ENCODE measurements around the gene PTPRT.
A peak's percentile ranks its signal among the peaks of the same experiment; 100 is the strongest.

PTPRT gene

GRCh38 chr20:42484790-42485375 lies 704.8 kb downstream of the PTPRT start:
- Histone ChIP-seq H3K36me3 (ENCODE audit: control insufficient read depth, insufficient read depth, low read length, severe bottlenecking) (no peaks in the 10 kb centered on the region), H3K27me3 (replicated peaks; ENCODE audit: control insufficient read depth, insufficient read depth, low read length) (peaks cover 2% of the 10 kb centered on the region), H3K9me3 (ENCODE audit: control insufficient read depth, low read length) (no peaks in the 10 kb centered on the region), H3K4me3 (ENCODE audit: low read length) (peak overlapping the region; percentile 2), H3K4me1 (ENCODE audit: control insufficient read depth, insufficient read depth, low read length) (peaks cover 16% of the 10 kb centered on the region), H3K9ac (ENCODE audit: low read length) (no peak overlapping the region)
- DNase-seq (ENCODE audit: low read depth) = no peak

DNA sequence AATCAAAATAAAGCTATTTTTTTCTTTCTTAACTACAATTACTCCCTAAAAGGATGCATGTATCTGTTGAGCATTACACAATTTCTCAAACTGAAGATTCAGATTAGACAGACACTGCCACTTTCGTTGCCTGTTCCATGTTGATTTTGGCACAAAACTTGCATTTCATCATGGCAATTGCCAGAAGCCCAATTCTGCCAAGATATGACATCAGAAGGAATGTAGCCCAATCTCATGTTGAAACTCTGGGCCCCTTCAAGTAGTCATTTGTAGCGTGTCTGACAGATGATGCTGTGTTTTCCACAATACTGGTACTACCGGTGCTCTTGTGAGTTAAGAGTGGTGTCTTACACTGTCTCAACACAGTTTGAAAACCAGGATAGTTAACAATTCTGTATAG lies 705.4 kb downstream of the PTPRT start:
- DNase-seq (ENCODE audit: low read depth) = no peak

GRCh38 chr20:42483730-42484303 lies 705.9 kb downstream of the PTPRT start:
- peaks cover 16% of the 10 kb centered on the region for H3K4me1 ChIP-seq (ENCODE audit: control insufficient read depth, insufficient read depth, low read length)
- H3K9me3 ChIP-seq (ENCODE audit: control insufficient read depth, low read length) = no peaks in the 10 kb centered on the region
- H3K9ac ChIP-seq (ENCODE audit: low read length) = no peak overlapping the region
- no peaks in the 10 kb centered on the region for H3K36me3 ChIP-seq (ENCODE audit: control insufficient read depth, insufficient read depth, low read length, severe bottlenecking)
- peaks cover 2% of the 10 kb centered on the region for H3K27me3 ChIP-seq (replicated peaks; ENCODE audit: control insufficient read depth, insufficient read depth, low read length)
- no peak for DNase-seq (ENCODE audit: low read depth)
- no peak overlapping the region for H3K4me3 ChIP-seq (ENCODE audit: low read length)

More for the DNA sequence above, 705.4 kb downstream of the PTPRT start:
- Histone ChIP-seq H3K4me3 (ENCODE audit: low read length) (no peak overlapping the region), H3K9ac (ENCODE audit: low read length) (no peak overlapping the region), H3K27me3 (replicated peaks; ENCODE audit: control insufficient read depth, insufficient read depth, low read length) (peaks cover 2% of the 10 kb centered on the region), H3K9me3 (ENCODE audit: control insufficient read depth, low read length) (no peaks in the 10 kb centered on the region), H3K4me1 (ENCODE audit: control insufficient read depth, insufficient read depth, low read length) (peaks cover 16% of the 10 kb centered on the region), H3K36me3 (ENCODE audit: control insufficient read depth, insufficient read depth, low read length, severe bottlenecking) (no peaks in the 10 kb centered on the region)

GRCh38 chr20:42482808-42483207 lies 706.9 kb downstream of the PTPRT start:
- Histone ChIP-seq H3K36me3 (ENCODE audit: control insufficient read depth, insufficient read depth, low read length, severe bottlenecking) (no peaks in the 10 kb centered on the region), H3K9ac (ENCODE audit: low read length) (no peak overlapping the region), H3K4me1 (ENCODE audit: control insufficient read depth, insufficient read depth, low read length) (peaks cover 16% of the 10 kb centered on the region), H3K27me3 (replicated peaks; ENCODE audit: control insufficient read depth, insufficient read depth, low read length) (peaks cover 2% of the 10 kb centered on the region), H3K4me3 (ENCODE audit: low read length) (no peak overlapping the region), H3K9me3 (ENCODE audit: control insufficient read depth, low read length) (no peaks in the 10 kb centered on the region)
- DNase-seq (ENCODE audit: low read depth) = no peak

GRCh38 chr20:42475773-42476172 lies 713.9 kb downstream of the PTPRT start:
- Histone ChIP-seq H3K27me3 (replicated peaks; ENCODE audit: control insufficient read depth, insufficient read depth, low read length) (peaks cover 6% of the 10 kb centered on the region), H3K4me3 (ENCODE audit: low read length) (no peak overlapping the region), H3K9ac (ENCODE audit: low read length) (no peak overlapping the region), H3K9me3 (ENCODE audit: control insufficient read depth, low read length) (no peaks in the 10 kb centered on the region), H3K4me1 (ENCODE audit: control insufficient read depth, insufficient read depth, low read length) (no peaks in the 10 kb centered on the region), H3K36me3 (ENCODE audit: control insufficient read depth, insufficient read depth, low read length, severe bottlenecking) (no peaks in the 10 kb centered on the region)
- no peak for DNase-seq (ENCODE audit: low read depth)

- H3K4me3 ChIP-seq (ENCODE audit: low read length) = no peak overlapping the region
- no peaks in the 10 kb centered on the region for H3K36me3 ChIP-seq (ENCODE audit: control insufficient read depth, insufficient read depth, low read length, severe bottlenecking)
- no peak overlapping the region for H3K9ac ChIP-seq (ENCODE audit: low read length)
- peaks cover 14% of the 10 kb centered on the region for H3K27me3 ChIP-seq (replicated peaks; ENCODE audit: control insufficient read depth, insufficient read depth, low read length)
- no peak for DNase-seq (ENCODE audit: low read depth)
- no peaks in the 10 kb centered on the region for H3K9me3 ChIP-seq (ENCODE audit: control insufficient read depth, low read length)
- no peaks in the 10 kb centered on the region for H3K4me1 ChIP-seq (ENCODE audit: control insufficient read depth, insufficient read depth, low read length)
Observed at GRCh38 chr20:42474646-42475045, 715.1 kb downstream of the PTPRT start.

DNA sequence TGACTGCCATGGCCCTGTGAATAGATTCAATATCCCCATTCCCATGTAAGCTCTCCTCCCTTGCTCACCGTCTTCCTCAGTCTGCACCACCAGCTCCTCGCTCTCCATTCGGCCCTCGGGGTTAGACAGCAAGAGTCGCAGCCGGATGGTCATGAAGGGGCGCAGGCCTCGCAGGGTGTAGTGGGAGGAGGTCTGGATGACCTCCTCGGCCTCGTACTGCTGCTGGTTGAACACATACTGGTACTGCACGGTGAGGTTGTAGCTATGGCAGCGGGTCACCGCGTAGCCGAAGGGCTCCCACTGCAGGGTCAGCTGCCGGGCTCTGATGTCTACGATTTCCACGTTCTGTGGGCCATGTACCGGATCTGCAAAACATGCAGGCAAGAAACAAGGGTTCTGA lies 717.5 kb downstream of the PTPRT start:
- no peaks in the 10 kb centered on the region for H3K36me3 ChIP-seq (ENCODE audit: control insufficient read depth, insufficient read depth, low read length, severe bottlenecking)
- DNase-seq (ENCODE audit: low read depth) = no peak
- H3K9ac ChIP-seq (ENCODE audit: low read length) = no peak overlapping the region
- H3K4me1 ChIP-seq (ENCODE audit: control insufficient read depth, insufficient read depth, low read length) = no peaks in the 10 kb centered on the region
- H3K9me3 ChIP-seq (ENCODE audit: control insufficient read depth, low read length) = no peaks in the 10 kb centered on the region
- no peak overlapping the region for H3K4me3 ChIP-seq (ENCODE audit: low read length)
- H3K27me3 ChIP-seq (replicated peaks; ENCODE audit: control insufficient read depth, insufficient read depth, low read length) = peaks cover 18% of the 10 kb centered on the region

DNA sequence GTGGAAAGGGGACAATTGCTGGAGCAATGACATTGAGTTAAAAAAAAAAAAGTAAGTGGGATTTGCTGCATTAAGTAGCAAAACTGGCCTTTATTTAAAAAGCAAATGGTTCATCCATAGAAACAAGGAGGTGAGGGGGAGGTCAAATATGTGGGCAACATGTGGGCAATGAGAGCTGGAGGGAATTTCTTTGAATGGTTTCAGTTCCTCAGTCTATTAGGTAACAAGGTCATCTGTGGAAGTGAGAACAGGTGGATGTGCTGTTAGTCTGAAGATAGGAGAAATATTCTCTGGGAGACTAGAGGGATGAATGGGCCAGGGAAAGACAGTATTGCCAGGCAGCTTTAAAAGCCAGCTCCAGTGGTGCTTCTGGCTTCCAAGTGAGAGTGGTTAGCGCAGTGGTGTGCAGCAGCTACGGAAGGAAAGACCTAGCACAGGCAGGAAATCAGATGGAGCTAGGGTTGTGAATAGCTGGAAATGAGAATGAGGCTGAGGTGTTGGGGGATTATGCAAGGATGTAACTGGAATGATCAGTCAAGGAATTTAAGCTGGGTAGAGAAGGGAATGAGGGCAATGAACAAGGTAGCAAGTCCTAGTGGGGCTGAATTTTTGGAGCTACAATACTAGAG lies 727.6 kb downstream of the PTPRT start:
- Histone ChIP-seq H3K27me3 (replicated peaks; ENCODE audit: control insufficient read depth, insufficient read depth, low read length) (peaks cover 3% of the 10 kb centered on the region), H3K4me1 (ENCODE audit: control insufficient read depth, insufficient read depth, low read length) (peaks cover 4% of the 10 kb centered on the region), H3K36me3 (ENCODE audit: control insufficient read depth, insufficient read depth, low read length, severe bottlenecking) (no peaks in the 10 kb centered on the region), H3K9me3 (ENCODE audit: control insufficient read depth, low read length) (no peaks in the 10 kb centered on the region), H3K9ac (ENCODE audit: low read length) (no peak overlapping the region), H3K4me3 (ENCODE audit: low read length) (no peak overlapping the region)
- DNase-seq (ENCODE audit: low read depth) = no peak

- Histone ChIP-seq H3K9me3 (ENCODE audit: control insufficient read depth, low read length) (no peaks in the 10 kb centered on the region), H3K27me3 (replicated peaks; ENCODE audit: control insufficient read depth, insufficient read depth, low read length) (peaks cover 3% of the 10 kb centered on the region)
- no peak for DNase-seq (ENCODE audit: low read depth)
Observed at GRCh38 chr20:42461291-42461690, 728.4 kb downstream of the PTPRT start.

GRCh38 chr20:42447270-42447669 lies 742.4 kb downstream of the PTPRT start:
- Histone ChIP-seq H3K9ac (ENCODE audit: low read length) (no peak overlapping the region), H3K4me1 (ENCODE audit: control insufficient read depth, insufficient read depth, low read length) (peaks cover 36% of the 10 kb centered on the region), H3K9me3 (ENCODE audit: control insufficient read depth, low read length) (no peaks in the 10 kb centered on the region), H3K4me3 (ENCODE audit: low read length) (no peak overlapping the region), H3K36me3 (ENCODE audit: control insufficient read depth, insufficient read depth, low read length, severe bottlenecking) (no peaks in the 10 kb centered on the region), H3K27me3 (replicated peaks; ENCODE audit: control insufficient read depth, insufficient read depth, low read length) (no peaks in the 10 kb centered on the region)
- DNase-seq (ENCODE audit: low read depth) = no peak

More at GRCh38 chr20:42461291-42461690, 728.4 kb downstream of the PTPRT start:
- no peaks in the 10 kb centered on the region for H3K36me3 ChIP-seq (ENCODE audit: control insufficient read depth, insufficient read depth, low read length, severe bottlenecking)
- peaks cover 4% of the 10 kb centered on the region for H3K4me1 ChIP-seq (ENCODE audit: control insufficient read depth, insufficient read depth, low read length)
- H3K9ac ChIP-seq (ENCODE audit: low read length) = no peak overlapping the region
- no peak overlapping the region for H3K4me3 ChIP-seq (ENCODE audit: low read length)

DNA sequence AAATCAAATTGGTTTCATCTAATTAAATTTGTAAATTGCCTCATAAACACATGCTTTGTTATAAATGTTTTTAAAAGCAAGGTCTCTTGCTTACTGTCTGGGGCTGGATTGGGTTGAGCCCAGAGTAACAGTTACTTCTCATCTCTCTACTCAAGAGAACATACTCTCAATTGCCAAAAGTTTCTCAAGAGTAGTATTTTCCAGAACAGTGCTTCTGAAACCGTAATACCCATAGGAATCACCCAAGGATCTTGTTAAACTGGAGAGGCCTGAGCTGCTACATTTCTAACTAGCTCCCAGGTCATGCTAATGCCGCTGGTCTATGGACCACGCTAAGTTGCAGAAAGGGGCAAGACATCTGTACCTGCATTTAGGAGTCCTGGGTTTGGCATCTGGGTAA lies 744.9 kb downstream of the PTPRT start:
- no peak for DNase-seq (ENCODE audit: low read depth)
- Histone ChIP-seq H3K4me3 (ENCODE audit: low read length) (no peak overlapping the region), H3K27me3 (replicated peaks; ENCODE audit: control insufficient read depth, insufficient read depth, low read length) (no peaks in the 10 kb centered on the region), H3K4me1 (ENCODE audit: control insufficient read depth, insufficient read depth, low read length) (peaks cover 43% of the 10 kb centered on the region), H3K9ac (ENCODE audit: low read length) (no peak overlapping the region), H3K9me3 (ENCODE audit: control insufficient read depth, low read length) (no peaks in the 10 kb centered on the region), H3K36me3 (ENCODE audit: control insufficient read depth, insufficient read depth, low read length, severe bottlenecking) (no peaks in the 10 kb centered on the region)

Measured in adipocyte (in vitro differentiated cells).